ENCODE data around the gene COL18A1.
"Not testable (repeated sequence)": the region's sequence is repeated elsewhere in the genome, so short reads cannot be mapped to it uniquely, and the experiment has no call there.

The COL18A1 gene

GRCh38 chr21:45550522-45551210, 145.7 kb downstream of the COL18A1 start:
- DNase-seq: peak in 1 of 4 experiments; percentile 26

DNA sequence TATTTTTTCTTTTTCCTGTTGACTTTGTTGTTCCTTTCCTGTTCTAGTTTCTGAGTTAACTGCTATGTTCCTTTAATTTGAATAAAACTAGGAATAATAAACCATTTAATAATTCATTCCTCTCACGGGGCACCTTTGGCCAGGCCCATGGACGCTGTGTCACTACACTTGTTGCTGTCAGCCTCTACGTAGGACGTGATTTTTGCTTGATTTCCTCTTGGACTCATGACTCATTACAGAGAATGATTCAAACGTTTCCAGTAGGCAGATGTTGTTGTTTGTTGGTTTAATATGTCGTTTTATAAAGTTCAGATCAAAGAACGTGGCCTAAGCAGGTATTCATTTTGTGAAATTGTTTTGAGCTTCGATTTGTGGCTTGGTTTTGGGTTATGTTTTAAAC, 146.4 kb downstream of the COL18A1 start:
- DNase-seq: peak in 1 of 4 experiments; percentile 21

- no peak for DNase-seq
These were observed 147.1 kb downstream of the COL18A1 start for GRCh38 chr21:45551783-45552695.

DNA sequence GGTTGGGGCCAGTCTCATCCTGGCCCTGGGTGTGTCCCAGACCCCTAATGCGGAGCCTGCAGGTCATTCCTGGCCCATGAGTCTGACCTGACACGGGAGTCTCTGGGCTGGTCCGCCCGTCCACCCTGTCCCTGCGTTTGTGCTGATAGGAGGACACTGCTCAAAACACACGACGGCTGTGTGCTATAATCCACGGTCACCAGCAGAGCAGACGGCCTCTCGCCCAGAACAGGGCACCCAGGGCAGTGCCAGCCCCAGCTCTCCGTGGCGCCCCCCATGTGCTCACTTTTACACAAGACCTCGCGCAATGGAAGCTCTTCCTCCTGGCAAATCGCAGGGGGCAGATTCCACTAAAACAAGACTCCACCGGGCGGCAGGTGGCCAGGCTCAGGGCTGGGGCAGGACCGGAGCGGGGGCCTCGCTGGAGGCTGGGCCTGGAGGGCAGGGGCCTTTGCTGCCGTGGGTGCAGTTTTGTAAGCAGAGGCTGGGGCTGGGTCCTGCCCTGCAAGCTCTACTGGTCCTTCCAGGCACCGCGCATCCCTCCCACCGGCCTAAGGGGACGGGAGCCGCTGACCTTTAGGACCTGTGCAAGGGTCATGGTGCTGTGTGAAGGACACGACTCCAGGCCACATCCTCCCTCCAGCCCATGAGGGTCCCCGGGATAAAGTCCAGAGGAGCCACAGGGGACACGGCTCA, 147.9 kb downstream of the COL18A1 start:
- DNase-seq: no peak

- peak; percentile 71 to 95 (median 90) for DNase-seq
These were observed 149.7 kb downstream of the COL18A1 start for GRCh38 chr21:45554477-45555175.

DNA sequence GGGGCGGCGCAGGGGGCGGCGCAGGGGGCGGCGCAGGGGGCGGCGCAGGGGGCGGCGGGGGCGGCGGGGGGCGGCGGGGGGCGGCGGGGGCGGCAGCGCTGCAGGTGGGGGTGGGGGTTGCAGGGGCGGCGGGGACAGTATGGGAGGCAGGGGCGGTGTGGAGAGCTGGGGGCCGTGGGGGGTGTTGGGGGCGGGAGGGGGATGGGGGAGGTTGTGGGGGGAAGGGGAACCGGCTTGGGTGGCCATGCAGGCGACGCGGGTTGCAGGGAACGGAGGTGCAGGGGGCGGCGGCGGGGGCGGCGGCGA, 150.2 kb downstream of the COL18A1 start:
- no peak for DNase-seq

DNA sequence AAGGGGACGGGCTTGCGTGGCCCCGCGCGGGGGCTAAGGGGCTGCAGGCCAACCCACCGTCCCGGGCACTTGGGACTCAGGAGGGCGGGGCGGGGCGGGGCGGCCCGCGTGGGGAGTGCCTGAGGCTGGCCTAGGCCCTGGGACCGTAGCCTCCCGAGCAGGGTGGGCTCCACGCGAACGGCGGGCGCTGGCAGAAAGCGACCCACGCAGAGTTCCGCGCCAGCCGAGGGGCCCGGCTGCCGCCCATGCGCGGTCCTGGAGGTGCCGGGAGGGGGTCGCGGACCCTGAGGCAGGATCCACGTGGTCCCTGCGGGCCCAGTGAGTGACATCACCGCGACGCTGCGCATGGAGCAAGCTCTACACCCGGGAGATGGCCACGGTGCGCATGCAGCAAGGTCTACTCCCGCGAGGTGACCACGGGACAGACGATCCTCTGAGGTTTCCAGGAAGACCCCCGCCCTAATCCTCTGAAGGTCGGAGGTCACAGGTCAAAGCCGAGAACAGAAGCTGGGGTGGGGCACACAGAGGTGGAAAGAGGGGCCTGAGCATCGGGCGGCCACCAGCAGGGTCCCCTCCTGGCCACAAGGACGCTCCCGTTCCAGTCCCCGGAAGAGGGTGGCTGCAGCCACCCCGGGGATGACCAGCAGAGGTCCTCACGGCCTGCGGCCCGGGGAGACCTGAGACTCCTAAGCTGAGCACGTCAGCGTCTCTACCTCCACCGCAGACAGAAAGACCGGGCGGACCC, 150.8 kb downstream of the COL18A1 start:
- peak in 1 of 4 experiments; percentile 59 for DNase-seq

DNA sequence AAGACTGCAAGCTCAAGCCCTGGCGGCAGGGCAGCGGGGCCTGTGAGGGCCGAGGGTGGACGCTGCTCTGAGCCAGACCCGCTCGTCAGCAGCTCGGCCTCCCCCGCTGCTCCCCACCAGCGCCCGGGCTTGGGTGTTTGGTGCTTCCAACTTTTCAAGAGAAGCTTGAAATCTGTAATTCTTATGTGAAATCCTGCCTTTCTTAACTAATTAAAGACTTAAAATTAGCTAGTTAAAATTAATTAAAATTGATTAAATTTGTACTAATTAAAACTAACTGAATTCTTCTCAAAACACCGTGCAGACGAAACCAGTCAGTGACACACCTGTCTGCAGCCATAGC, 151.3 kb downstream of the COL18A1 start:
- no peak for DNase-seq

DNA sequence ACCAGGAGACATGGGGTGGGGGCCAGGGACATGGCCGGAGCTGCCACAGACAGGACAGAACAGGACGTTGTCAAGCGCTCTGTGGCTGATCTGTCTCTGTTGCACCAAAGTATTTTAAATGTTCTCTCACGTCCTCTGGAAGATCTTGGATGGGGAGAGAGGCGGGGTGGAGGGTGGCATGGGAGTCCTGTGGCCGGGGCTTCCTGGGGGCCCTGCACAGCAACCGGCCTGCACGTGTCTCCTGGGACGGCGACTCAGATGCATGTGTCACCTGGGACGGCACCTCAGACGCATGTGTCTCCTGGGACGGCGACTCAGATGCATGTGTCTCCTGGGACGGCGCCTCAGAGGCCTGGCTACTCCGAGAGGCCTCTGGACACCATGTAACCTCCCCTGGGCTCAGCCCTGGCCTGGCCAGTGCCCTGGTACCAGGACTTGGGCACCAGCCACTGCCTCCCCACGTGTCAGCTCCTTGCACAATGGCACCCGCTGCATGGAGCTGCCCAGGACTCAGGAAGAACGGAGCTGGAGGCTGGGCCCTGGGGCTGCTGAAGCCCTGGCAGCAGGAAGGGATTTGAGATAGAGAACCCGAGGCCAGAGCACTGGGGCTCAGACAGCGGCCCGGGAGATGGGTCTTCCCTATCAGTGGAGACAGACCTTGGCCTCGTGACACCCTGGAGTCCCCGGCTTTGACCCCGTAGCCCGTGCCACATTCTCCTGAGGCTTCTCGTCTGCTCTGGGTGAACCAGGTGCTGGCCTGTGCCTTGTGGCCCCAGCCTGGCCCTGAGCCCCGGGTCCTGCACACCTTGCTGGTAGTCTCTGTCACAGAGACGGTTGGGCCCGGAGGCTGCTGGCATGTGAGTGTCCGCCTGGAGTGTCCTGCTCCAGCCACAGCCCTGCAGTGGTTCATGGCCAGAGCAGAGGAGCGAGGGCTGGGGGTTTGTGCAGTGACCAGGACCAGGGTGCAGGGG, 152.0 kb downstream of the COL18A1 start:
- DNase-seq: no peak

DNA sequence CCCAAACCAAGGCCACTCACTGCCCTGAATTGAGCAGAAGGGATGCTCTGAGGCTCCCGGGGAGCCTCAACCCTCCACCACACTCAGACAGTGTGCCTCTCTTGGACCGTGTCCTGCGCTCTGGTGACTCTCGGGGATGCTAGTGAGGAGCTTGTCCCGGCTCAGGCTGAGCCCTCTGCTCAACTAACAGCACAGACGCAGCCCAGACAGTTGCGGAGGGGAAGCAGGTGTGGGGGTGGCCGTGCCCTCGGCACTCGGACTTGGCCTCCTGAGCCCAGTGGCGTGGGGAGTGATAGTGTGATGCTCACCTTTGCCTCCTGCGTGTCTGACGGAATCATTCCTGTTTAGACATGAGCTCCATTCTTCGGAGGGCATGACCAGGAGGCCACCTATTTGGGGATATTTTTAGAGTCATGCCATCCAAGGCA, 152.7 kb downstream of the COL18A1 start:
- DNase-seq: no peak

- DNase-seq: no peak
These were observed 153.2 kb downstream of the COL18A1 start for GRCh38 chr21:45558044-45558721.

DNA sequence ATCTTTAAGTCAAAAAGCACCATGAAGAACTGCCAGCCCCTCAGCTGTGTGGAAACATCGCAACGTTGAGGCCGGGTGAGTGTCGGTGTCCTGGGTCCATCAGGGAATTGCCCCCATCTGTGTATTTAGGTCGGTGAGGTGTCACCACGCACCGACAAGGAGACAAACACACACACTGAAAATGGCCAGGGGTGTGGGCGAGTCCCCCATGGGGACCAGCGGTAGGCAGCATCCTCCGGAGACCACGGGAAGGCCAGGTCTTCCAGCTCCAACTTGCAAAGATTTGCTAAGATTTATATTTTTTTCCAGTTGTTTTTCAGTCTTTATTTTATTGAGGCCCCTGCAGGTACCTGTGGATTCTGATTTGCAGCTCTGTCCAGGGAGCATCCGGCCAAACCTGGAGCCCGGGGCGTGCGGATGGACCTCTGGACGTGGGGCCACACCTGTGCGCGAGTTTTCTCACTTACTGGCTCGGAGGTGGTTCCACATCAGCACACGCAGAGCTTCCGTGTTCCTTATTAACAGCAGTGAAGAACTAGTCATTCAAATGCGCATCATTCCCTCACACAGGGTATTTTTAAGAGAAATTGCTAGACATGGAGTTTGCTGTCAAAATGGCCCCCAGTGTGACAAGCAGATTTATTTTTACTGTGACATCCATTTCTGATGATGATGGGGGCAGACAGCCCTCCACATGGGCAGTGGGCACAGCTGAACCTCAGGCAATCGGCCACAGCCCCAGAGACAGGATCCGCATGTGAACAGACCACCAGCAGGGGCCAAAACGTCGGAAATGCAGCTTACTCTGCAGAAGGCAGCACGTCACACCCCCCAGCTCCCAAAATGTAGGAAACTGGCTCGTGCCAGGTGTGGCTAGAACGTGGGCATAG, 154.5 kb downstream of the COL18A1 start:
- DNase-seq: no peak

- no peak for DNase-seq
These were observed 155.4 kb downstream of the COL18A1 start for GRCh38 chr21:45560106-45561021.

DNA sequence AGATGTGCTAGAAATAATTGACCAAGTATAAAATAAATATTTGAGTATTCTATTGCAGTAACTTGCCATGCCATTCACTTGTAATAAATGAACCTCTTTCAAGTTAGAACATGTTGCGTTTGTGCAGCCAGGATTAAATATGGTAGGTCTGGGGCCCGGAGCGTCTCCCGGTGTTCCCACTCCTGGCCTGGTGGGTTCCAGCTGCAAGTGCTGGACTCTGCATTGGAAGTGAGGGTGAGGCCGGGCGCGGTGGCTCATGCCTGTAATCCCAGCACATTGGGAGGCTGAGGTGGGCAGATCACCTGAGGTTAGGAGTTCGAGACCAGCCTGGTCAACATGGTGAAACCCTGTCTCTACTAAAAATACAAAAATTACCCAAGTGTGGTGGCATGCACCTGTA, 156.3 kb downstream of the COL18A1 start:
- not testable (repeated sequence) for DNase-seq

GRCh38 chr21:45562402-45562801, 157.4 kb downstream of the COL18A1 start:
- DNase-seq: no peak

DNA sequence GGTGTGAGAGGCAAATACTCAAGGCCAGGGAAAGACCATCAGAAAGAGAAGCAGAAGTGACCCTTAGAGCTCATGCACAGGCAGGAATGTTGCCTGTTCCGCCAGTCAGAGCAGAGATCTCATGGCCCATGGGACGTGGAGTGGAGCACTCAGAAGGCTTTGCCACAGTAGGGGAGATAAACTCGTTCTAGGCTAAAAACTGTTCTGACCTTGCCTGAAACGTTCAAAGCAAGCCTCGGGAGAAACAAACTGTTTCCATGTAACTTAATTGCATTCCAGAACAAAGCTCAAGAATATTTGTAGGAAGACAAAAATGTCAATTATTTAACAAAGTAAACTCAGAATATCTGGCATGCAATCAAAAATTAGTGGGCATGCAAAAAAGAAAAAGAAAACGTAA, 158.0 kb downstream of the COL18A1 start:
- DNase-seq: no peak
